Parietal lobe (tissue), 2 donors: ENCODE data around the gene PKD2L1. TPM values are rescaled to one million over a fixed set of nuclear protein-coding genes. Genes with fewer than 3 reads are reported as not detected.

Source experiments
- small RNA-seq: library from RNA; depleted of rRNA; stranded (forward); fragments of <200 nt; gene quantifications from one replicate; pipeline ENCODE3, GENCODE V24; 2014; ENCODE audit warnings: low replicate concordance
- total RNA-seq: library from RNA; depleted of rRNA; stranded (reverse); fragments of >200 nt; gene quantifications from one replicate; pipeline ENCODE4 v1.2.3, GENCODE V29; 2014

The PKD2L1 gene
- not detected for total RNA-seq

GRCh38 chr10:100330079-100330478 lies at the start of gene PKD2L1:
TSS of gene PKD2L1 (minus strand) at chr10:100330228. CDS start at chr10:100330103, 125 bp downstream.

GRCh38 chr10:100346765-100347567 lies 16.9 kb upstream of the PKD2L1 start, which contains the start of gene SCD:
TSS of gene SCD (plus strand) at chr10:100347233. CDS start at chr10:100347505, 272 bp downstream.

GRCh38 chr10:100286051-100287033 lies 43.7 kb downstream of the PKD2L1 start, which contains the start of gene BLOC1S2:
TSS of gene BLOC1S2 (minus strand) at chr10:100286680. CDS start at chr10:100286659, 21 bp downstream.

GRCh38 chr10:100267239-100268104 lies 62.6 kb downstream of the PKD2L1 start, which contains the start of gene CWF19L1:
TSS of gene CWF19L1 (minus strand) at chr10:100267638. CDS start at chr10:100267593, 45 bp downstream.

Small RNA genes within 50 kb of the gene (small RNA-seq; reads per million reads assigned to genes)
- gene RNU6-422P, result not detected

Other genes starting within 250 kb of the PKD2L1 start
- gene CPN1, start 248.4 kb downstream of the PKD2L1 start, total RNA-seq, result not detected
- 14.4 TPM for gene ERLIN1, start 144.2 kb downstream of the PKD2L1 start, total RNA-seq
- gene CHUK, start 100.6 kb downstream of the PKD2L1 start, total RNA-seq, result 36.3 TPM
- gene CWF19L1, start 62.6 kb downstream of the PKD2L1 start, total RNA-seq, result 31.0 TPM
- gene BLOC1S2, start 43.5 kb downstream of the PKD2L1 start, total RNA-seq, result 32.9 TPM
- gene SCD, start 17.0 kb upstream of the PKD2L1 start, total RNA-seq, result 152 TPM
- gene WNT8B, start 132.8 kb upstream of the PKD2L1 start, total RNA-seq, result 0.31 TPM
- 18.2 TPM for gene SEC31B, start 189.6 kb upstream of the PKD2L1 start, total RNA-seq
- gene NDUFB8, start 199.6 kb upstream of the PKD2L1 start, total RNA-seq, result 133 TPM
- 26.9 TPM for gene HIF1AN, start 205.7 kb upstream of the PKD2L1 start, total RNA-seq